H7 (cell line): ENCODE data around the gene ZFYVE26. TPM values are rescaled to one million over a fixed set of nuclear protein-coding genes. Genes with fewer than 3 reads are reported as not detected.

Source experiments
- DNase-seq: peaks from one replicate; pipeline ENCODE4 v3.0.0; 2012
- H3K27me3 ChIP-seq: 2 replicates; pipeline ENCODE4 v1.6.0; 2011; ENCODE audit warnings: mild to moderate bottlenecking, low read length; ENCODE audit not compliant: control insufficient read depth, insufficient read depth
- H3K36me3 ChIP-seq: replicated peaks from 2 replicates; pipeline ENCODE4 v1.5.1; 2011; ENCODE audit warnings: low read length; ENCODE audit not compliant: control insufficient read depth, insufficient read depth
- H3K4me3 ChIP-seq: 2 replicates; pipeline ENCODE4 v1.5.1; 2011; ENCODE audit warnings: low read depth, mild to moderate bottlenecking, control low read depth, low read length, moderate library complexity; ENCODE audit not compliant: insufficient read depth
- total RNA-seq: library from RNA; depleted of rRNA; stranded (reverse); fragments of >200 nt; shearing (Covaris generic); gene quantifications from 2 replicates; pipeline ENCODE4 v1.2.3, GENCODE V29; 2014

ZFYVE26 gene
- total RNA-seq, 1 experiment from 2014 or later, result 18.8 TPM

DNA sequence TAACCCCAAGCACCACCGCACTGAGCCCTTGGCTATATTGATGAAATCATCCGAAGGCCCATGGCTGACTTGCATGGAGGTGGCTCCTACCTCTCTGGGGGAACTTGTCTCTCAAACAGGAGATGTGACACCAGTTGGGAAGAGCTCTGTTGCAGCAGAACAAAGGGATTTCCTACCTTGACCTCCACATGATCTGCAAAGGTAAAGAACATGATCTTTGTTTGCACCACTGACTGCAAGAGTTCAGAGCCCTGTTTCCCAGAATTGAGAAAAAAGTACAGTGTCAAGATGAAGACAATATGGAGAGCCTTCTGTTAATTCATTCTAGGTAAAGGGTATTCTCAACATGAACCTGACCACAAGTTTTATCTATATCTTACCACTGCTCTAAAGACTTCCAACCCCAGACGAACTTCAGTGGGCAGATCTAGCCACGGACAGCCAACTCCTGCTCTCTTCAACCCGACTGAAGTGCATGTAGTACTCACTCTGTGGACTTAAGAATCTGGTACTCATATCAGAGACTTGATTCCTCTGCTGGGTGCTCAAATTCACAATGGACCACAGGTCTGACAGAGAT is 32.1 kb downstream of the ZFYVE26 start:
- Histone ChIP-seq H3K27me3 (no peaks in the 10 kb centered on the region), H3K36me3 (peaks cover 31% of the 10 kb centered on the region), H3K4me3 (no peak overlapping the region)
- no peak for DNase-seq

DNA sequence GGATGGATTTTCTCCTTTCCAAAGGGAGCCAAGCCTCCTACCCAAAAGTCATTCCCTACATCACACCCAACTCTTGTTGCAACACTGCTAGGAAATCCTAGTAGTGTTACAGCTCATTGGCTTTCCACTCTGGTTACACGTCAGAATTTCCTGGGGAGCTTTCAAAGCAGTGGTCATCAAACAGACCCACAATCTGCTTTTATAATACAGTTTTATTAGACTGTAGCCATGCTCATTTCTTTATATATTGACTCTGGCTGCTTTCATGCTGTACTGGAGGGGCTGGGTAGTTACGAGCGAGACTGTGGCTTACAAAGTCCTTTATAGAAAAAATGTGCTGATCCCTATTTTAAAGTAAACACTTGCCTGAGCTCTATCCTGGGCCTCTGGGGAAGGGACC is 34.3 kb downstream of the ZFYVE26 start:
- H3K27me3 ChIP-seq, result no peaks in the 10 kb centered on the region
- peaks cover 32% of the 10 kb centered on the region for H3K36me3 ChIP-seq
- H3K4me3 ChIP-seq, result no peak overlapping the region
- DNase-seq, result no peak

DNA sequence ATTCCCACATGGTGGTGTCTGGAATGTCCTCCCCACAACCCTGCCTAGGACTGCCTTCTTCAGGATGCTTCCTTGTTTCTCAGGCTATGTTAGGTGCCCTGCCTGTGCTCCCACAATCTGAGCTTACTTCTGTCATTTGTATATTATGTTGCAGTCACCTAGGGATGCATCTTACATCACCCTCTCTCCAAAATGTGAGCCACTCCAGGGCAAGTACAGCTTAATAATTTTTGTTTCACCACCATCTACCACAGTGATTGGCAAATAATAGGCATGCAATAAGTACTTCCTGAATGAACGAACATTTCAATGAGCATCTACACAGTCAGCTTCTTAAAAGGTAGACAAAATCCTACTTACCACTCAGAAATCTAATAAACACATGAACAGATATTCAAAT is 37.6 kb downstream of the ZFYVE26 start:
- no peak for DNase-seq
- Histone ChIP-seq H3K27me3 (no peaks in the 10 kb centered on the region), H3K4me3 (no peak overlapping the region), H3K36me3 (peaks cover 21% of the 10 kb centered on the region)

DNA sequence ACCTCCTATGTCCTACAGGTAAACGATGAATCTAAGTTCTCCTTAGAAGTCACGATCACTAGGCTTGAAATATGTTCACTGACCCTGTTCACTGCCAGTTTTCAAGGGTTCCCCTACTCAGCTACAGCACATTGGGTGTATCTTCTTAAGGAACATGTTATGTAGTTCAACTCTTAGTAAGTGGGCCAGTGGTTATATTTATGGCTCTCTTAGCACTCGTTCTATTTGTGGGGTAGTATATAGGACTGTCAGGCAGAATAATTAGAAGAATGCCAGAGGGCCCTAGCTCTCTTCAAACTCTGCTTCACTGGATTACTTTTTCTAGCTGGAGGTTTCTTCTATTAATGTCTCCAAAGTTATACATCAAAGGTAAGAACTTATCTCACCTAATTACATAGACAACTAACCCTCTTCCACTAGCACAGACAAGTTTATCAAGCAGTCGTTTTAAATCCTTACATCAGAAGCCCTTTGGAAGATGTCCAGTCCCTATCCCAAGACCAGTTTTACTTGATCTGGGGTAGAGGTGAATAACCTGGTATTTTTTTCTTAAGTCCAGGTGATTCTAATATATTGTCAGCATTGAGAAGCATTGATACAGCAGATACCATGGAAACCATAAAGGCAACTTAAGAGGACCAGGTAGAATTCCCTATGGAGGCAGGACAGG is 39.6 kb downstream of the ZFYVE26 start:
- Histone ChIP-seq H3K27me3 (no peaks in the 10 kb centered on the region), H3K36me3 (peaks cover 15% of the 10 kb centered on the region), H3K4me3 (no peak overlapping the region)
- DNase-seq, result no peak

DNA sequence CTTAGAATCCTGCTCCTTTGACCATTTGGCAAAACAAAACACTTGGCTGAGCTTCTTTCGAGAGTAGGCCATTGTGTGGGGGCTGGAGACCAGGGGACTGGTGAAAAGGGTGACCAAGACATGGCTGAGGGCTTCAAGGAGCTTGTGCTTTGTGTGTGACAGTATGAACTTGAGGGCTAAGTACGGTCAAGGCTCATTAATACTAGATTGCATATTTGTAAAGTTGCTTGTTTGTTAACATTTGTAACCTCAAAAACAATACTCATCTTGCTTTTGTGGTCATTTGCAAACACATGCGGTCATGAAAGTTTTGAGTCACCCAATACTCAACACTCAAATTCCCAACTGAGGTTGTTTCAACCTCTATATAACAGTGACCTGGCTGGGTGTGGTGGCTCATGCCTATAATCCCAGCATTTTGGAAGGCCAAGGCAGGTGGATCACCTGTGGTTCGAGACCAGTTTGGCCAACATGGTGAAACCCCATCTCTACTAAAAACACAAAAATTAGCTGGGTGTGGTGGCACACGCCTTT is 42.5 kb downstream of the ZFYVE26 start:
- H3K36me3 ChIP-seq, result peaks cover 15% of the 10 kb centered on the region
- no peak overlapping the region for H3K4me3 ChIP-seq
- DNase-seq, result no peak
- no peaks in the 10 kb centered on the region for H3K27me3 ChIP-seq

DNA sequence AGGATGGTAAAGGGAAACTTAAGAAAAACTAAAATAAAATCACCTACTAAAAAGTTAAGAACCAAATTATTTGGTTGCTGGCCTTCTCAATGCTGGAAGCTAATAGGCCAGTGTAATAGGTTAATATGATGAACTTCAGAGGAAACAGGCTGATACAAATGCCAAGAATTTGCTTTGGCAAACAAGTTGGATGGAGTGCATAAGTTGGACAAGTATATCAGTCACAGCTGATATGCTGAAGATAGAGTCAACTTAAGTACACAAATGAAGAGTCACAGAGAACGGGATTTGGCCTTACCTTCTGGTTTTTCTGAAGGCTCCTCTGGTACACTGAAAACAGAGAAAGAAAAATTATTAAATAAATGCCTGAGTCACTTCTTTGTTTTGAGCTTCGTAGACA is 48.2 kb downstream of the ZFYVE26 start:
- H3K36me3 ChIP-seq, result peaks cover 17% of the 10 kb centered on the region
- DNase-seq, result no peak
- H3K27me3 ChIP-seq, result no peaks in the 10 kb centered on the region
- H3K4me3 ChIP-seq, result no peak overlapping the region

DNA sequence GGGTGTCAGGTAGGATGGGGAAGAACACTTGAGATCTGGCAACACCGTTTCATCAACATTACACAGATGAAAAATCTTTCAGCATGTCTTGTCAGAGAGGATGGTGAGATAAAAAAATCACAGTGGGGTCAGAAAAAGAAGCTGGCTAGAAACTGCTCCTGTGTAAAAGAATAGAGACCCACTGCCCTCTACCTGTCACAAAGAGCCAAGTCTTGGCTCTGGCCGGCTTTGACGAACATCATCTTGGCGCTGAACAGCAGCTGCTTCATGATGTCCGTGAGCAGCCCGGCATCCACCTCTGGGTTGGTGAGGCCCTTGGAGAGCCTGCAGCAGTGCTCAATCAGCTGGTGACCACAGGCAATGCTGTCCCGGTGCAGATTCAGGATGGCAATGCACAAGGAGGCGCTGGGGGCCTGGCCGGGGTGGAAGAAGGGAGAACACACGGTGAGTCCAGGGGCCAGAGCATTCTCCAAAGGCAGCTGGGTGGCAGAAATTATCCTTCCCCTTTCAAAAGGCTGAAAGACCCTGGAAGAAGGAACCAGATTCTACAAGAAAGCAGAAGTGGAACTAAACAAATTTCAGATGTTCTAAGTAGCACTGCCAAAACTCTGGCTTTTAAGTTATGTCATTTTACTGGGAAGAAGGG is 50.2 kb downstream of the ZFYVE26 start:
- Histone ChIP-seq H3K4me3 (no peak overlapping the region), H3K27me3 (no peaks in the 10 kb centered on the region), H3K36me3 (peaks cover 18% of the 10 kb centered on the region)
- DNase-seq, result no peak

DNA sequence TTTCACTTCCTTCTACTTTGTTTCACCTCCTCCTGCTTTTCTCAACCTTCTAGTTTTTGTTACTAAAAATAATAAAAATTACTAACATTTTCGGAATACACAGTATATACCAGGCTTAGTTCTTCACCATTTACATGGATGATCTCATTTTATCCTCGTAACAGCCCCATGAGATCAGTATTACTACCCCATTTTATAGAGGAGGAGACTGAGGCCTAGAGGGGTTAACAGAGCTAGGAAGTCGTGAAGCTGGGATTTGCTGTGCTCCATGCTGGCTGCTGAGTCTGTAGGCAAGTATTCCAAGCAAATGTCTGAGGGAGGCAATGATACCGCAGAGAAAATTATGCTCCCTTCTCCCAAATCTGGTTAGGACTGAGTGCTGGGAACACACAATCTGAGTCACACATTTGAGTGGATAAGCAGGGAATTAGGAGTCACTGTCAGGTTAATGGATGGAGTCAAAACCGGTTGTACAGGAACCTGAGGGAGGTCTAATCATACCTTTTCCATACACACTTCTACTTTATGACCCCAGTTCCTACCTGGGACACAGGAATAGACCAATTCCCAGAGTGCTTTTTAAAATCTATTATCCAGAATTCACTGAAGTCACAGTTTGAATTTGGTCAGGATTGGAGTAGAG is 51.1 kb downstream of the ZFYVE26 start:
- DNase-seq, result no peak
- Histone ChIP-seq H3K27me3 (no peaks in the 10 kb centered on the region), H3K4me3 (no peak overlapping the region), H3K36me3 (peaks cover 21% of the 10 kb centered on the region)

DNA sequence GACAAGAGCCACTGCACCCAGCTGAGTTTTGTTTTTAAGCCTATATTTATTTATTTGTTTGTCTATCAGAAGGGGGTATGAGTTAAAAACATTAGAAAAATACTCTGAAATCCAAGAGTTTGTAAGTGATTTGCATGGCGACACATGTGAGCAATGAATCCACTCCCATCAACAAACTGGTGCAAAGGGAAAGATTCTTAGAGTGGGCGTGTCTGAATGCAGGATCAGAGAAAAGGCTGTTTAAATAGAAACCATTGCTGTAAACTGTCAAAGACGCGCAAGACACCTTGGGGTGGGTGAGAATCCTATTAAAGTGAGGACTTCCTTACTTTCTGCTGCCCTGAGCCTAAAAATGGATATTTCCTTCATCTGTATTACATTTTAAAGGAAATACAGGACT is 51.9 kb downstream of the ZFYVE26 start:
- DNase-seq, result no peak
- Histone ChIP-seq H3K27me3 (no peaks in the 10 kb centered on the region), H3K4me3 (no peak overlapping the region), H3K36me3 (peaks cover 21% of the 10 kb centered on the region)

DNA sequence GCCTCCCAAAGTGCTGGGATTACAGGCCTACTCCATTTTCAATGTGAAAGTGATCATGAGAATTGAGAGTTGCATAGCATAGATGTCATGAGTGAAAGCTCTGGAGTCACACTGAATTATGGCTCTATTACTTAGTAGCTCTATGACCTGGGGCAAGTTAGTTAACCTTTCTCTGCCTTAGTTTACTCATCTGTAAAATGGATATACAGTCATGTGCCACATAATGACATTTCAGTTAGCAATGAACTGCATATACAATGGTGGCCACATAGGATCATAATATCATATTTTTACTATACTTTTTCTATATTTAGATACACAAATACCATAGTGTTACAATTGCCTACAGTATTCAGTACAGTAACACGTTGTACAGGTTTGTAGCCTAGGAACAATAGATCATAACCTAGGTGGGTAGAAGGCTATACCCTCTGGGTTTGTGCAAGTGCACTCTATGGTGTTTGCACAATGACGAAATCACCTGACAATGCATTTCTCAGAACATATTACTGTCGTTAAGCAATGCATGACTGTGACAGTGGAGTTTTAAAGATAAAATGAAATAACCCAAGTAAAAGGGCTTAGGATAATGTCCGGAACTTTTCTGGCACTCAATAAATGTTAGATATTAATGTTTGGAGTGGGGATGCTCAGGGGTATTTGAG is 53.1 kb downstream of the ZFYVE26 start:
- peaks cover 15% of the 10 kb centered on the region for H3K36me3 ChIP-seq
- H3K27me3 ChIP-seq, result no peaks in the 10 kb centered on the region
- H3K4me3 ChIP-seq, result no peak overlapping the region
- no peak for DNase-seq

DNA sequence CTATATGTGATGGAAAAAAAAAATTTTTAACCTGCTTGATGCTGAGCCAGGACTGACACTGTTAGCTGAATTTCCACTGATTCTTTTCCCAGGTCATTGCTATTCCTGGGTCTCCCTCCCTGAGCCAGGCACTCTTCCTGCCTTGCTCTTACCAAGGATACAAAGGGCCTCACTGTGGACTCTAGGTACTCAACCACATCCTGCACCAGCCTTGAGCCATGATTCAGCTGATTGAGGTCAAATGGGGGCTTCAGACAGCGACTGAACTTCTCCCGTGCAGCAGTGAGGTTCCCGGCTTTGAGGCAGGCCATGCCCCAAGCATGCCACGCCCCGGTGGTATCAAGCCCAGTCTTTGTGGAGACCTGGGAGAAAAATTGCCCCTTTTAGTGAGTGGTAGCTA is 54.3 kb downstream of the ZFYVE26 start:
- Histone ChIP-seq H3K36me3 (peaks cover 15% of the 10 kb centered on the region), H3K4me3 (no peak overlapping the region), H3K27me3 (no peaks in the 10 kb centered on the region)
- DNase-seq, result no peak

DNA sequence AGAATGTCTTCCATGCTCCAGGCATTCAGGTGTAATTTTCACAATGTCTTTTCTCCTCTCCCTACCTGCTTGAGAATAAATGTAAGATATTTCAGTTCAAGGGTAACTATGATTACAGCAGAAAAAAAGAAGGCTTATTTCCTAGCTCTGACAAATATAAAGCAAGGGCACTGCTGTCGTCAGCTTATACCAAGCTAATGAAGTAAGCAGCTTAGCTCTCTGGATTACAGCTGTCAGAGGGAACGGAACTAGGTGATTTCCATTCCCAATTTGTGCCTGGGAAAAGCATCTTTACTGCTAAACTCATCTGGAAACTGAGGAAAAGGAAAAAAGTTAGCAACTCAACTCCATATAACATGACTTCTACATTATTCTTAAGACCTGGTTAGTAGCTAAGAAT is 56.5 kb downstream of the ZFYVE26 start:
- no peak overlapping the region for H3K4me3 ChIP-seq
- peaks cover 8% of the 10 kb centered on the region for H3K36me3 ChIP-seq
- H3K27me3 ChIP-seq, result no peaks in the 10 kb centered on the region
- DNase-seq, result no peak

DNA sequence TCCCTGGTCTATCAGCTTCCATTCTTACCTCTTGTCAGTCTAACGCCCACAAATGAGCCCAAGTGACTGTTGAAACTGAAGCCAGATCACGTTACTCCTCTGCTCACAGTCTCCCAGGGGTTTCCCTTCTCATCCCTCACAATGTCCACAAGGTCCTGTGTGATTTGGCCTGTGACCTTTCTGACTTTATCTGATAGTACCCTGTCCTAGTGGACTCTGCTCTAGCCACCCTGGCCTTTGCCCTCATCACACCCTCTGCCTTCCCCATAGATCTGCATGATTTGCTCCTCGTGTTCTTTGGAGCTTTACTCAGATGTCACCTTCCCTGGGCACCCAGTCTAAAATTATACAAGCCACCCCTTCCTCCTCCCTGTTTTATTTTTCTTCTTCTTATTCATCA is 59.2 kb downstream of the ZFYVE26 start:
- Histone ChIP-seq H3K36me3 (peaks cover 15% of the 10 kb centered on the region), H3K27me3 (no peaks in the 10 kb centered on the region), H3K4me3 (no peak overlapping the region)
- DNase-seq, result no peak

DNA sequence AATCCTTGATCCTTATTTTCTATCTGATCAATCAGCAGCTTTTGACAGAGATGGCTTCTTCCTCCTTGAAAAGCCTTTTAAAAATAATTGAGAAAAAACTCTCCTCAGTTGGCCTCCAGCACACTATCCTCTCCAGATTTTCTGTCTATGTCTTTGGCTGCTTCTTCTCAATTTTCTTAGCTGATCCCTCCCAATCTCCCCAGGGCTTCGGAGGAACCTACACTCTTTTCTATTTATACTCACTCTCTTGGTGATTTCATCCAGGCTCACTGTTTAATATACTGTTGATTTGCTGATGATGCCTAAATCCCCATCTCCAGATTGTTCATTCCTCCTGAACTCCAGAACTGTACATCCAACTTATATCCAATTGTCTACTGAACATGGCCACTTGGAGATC is 59.9 kb downstream of the ZFYVE26 start:
- no peak overlapping the region for H3K4me3 ChIP-seq
- peaks cover 17% of the 10 kb centered on the region for H3K36me3 ChIP-seq
- no peak for DNase-seq
- H3K27me3 ChIP-seq, result no peaks in the 10 kb centered on the region
